GM18498 (cell line): ENCODE results near the gene ATG4D.
"Not testable (repeated sequence)": the region's sequence is repeated elsewhere in the genome, so short reads cannot be mapped to it uniquely, and the experiment has no call there.

Experiments used
- ATAC-seq: cut with Tn5 transposase; IDR thresholded peaks from one replicate; pipeline ENCODE4 v1.9.1; 2021; ENCODE audit warnings: mild to moderate bottlenecking, moderate library complexity; ENCODE audit not compliant: unreplicated experiment

Gene ATG4D

GRCh38 chr19:10550336-10550735 lies 6.6 kb downstream of the ATG4D start:
- no peak for ATAC-seq

- ATAC-seq: not testable (repeated sequence)
Observed at GRCh38 chr19:10551006-10551405, 7.3 kb downstream of the ATG4D start.

GRCh38 chr19:10551698-10552301 lies 8.1 kb downstream of the ATG4D start:
- no peak for ATAC-seq

GRCh38 chr19:10552510-10553053 lies 8.9 kb downstream of the ATG4D start:
- ATAC-seq: no peak

- no peak for ATAC-seq
Observed at GRCh38 chr19:10553087-10553667, 9.5 kb downstream of the ATG4D start.

- no peak for ATAC-seq
Observed at GRCh38 chr19:10553943-10554381, 10.3 kb downstream of the ATG4D start.

- no peak for ATAC-seq
Observed at GRCh38 chr19:10554760-10555609, 11.3 kb downstream of the ATG4D start.

- ATAC-seq: no peak
Observed at GRCh38 chr19:10555610-10555973, 11.9 kb downstream of the ATG4D start.

GRCh38 chr19:10557603-10558197 lies 14.0 kb downstream of the ATG4D start:
- ATAC-seq: no peak

- ATAC-seq: no peak
Observed at GRCh38 chr19:10560154-10560553, 16.4 kb downstream of the ATG4D start.

GRCh38 chr19:10562609-10563008 lies 18.9 kb downstream of the ATG4D start:
- ATAC-seq: no peak

GRCh38 chr19:10565028-10565566 lies 21.4 kb downstream of the ATG4D start:
- ATAC-seq: no peak

- peak; percentile 47 for ATAC-seq
Observed at GRCh38 chr19:10565567-10566407, 22.1 kb downstream of the ATG4D start, which contains the start of gene KRI1. KRI1 (minus strand) TSS chr19:10566010; CDS start chr19:10565999, 11 bp downstream.

GRCh38 chr19:10566408-10566657 lies 22.6 kb downstream of the ATG4D start:
- ATAC-seq: no peak

GRCh38 chr19:10566658-10567410 lies 23.1 kb downstream of the ATG4D start:
- no peak for ATAC-seq

- ATAC-seq: no peak
Observed at GRCh38 chr19:10567656-10568055, 24.0 kb downstream of the ATG4D start.

GRCh38 chr19:10568062-10568825 lies 24.5 kb downstream of the ATG4D start:
- peak; percentile 9 for ATAC-seq

- ATAC-seq: peak; percentile 71
Observed at GRCh38 chr19:10568826-10569651, 25.3 kb downstream of the ATG4D start, which contains the start of gene CDKN2D. CDKN2D (minus strand) TSS chr19:10568979; CDS start chr19:10568653, 326 bp downstream.
